Measurements from ENCODE around the gene CACNA2D3.

Gene CACNA2D3

GRCh38 chr3:54983266-54984099, 861.1 kb downstream of the CACNA2D3 start:
- DNase-seq = no peak

GRCh38 chr3:54985856-54986255, 863.5 kb downstream of the CACNA2D3 start:
- DNase-seq = peak; percentile 9 to 53 (median 32)

GRCh38 chr3:54986294-54986693, 863.9 kb downstream of the CACNA2D3 start:
- DNase-seq = peak; percentile 75 to 92 (median 87)

GRCh38 chr3:54987719-54988118, 865.4 kb downstream of the CACNA2D3 start:
- no peak for DNase-seq

GRCh38 chr3:54988302-54988837, 866.0 kb downstream of the CACNA2D3 start:
- DNase-seq = no peak

- DNase-seq = peak; percentile 81 to 96 (median 88)
These were observed 866.7 kb downstream of the CACNA2D3 start for GRCh38 chr3:54988838-54989630.

GRCh38 chr3:54994111-54994513, 871.8 kb downstream of the CACNA2D3 start:
- no peak for DNase-seq

GRCh38 chr3:54999159-54999558, 876.8 kb downstream of the CACNA2D3 start:
- peak; percentile 29 to 66 (median 53) for DNase-seq

- no peak for DNase-seq
These were observed 877.5 kb downstream of the CACNA2D3 start for GRCh38 chr3:54999811-55000210.

- peak in 1 of 4 experiments; percentile 14 for DNase-seq
These were observed 878.2 kb downstream of the CACNA2D3 start for GRCh38 chr3:55000546-55000945.

GRCh38 chr3:55000953-55001352, 878.6 kb downstream of the CACNA2D3 start:
- no peak for DNase-seq

GRCh38 chr3:55002416-55002930, 880.1 kb downstream of the CACNA2D3 start:
- DNase-seq = no peak

GRCh38 chr3:55006244-55006676, 883.9 kb downstream of the CACNA2D3 start:
- no peak for DNase-seq

- DNase-seq = no peak
These were observed 885.6 kb downstream of the CACNA2D3 start for GRCh38 chr3:55007971-55008370.

- DNase-seq = no peak
These were observed 887.0 kb downstream of the CACNA2D3 start for GRCh38 chr3:55009372-55009771.

GRCh38 chr3:55012091-55012490, 889.7 kb downstream of the CACNA2D3 start:
- peak in 1 of 4 experiments; percentile 10 for DNase-seq

GRCh38 chr3:55013145-55013925, 891.0 kb downstream of the CACNA2D3 start:
- DNase-seq = no peak

- no peak for DNase-seq
These were observed 891.7 kb downstream of the CACNA2D3 start for GRCh38 chr3:55014081-55014480.

- no peak for DNase-seq
These were observed 892.6 kb downstream of the CACNA2D3 start for GRCh38 chr3:55014906-55015305.

- no peak for DNase-seq
These were observed 895.5 kb downstream of the CACNA2D3 start for GRCh38 chr3:55017876-55018275.

- DNase-seq = no peak
These were observed 908.6 kb downstream of the CACNA2D3 start for GRCh38 chr3:55030938-55031337.

- DNase-seq = no peak
These were observed 914.7 kb downstream of the CACNA2D3 start for GRCh38 chr3:55036883-55037577.
